Brain microvascular endothelial cell (primary cell): ENCODE measurements around the gene USP14.

Experiments used
- DNase-seq: peaks from one replicate; pipeline ENCODE4 v3.0.0-alpha.2; 2020
- H3K27ac ChIP-seq: fragments of 250-450 bp; sonication (Bioruptor Pico); 2 replicates; pipeline ENCODE4 v1.5.1; 2020; ENCODE audit warnings: mild to moderate bottlenecking, moderate library complexity
- H3K27me3 ChIP-seq: fragments of 250-450 bp; sonication (Bioruptor Pico); replicated peaks from 2 replicates; pipeline ENCODE4 v1.5.1; 2020; ENCODE audit warnings: mild to moderate bottlenecking
- H3K36me3 ChIP-seq: fragments of 250-450 bp; sonication (Bioruptor Pico); replicated peaks from 2 replicates; pipeline ENCODE4 v1.5.1; 2020; ENCODE audit warnings: mild to moderate bottlenecking
- H3K4me3 ChIP-seq: 2 replicates; pipeline ENCODE4 v1.5.1; 2011; ENCODE audit warnings: low read depth, mild to moderate bottlenecking, control low read depth, low read length, moderate library complexity
- CTCF ChIP-seq: IDR thresholded peaks from 2 replicates; pipeline ENCODE4 v1.5.1; 2011; ENCODE audit warnings: low read depth, mild to moderate bottlenecking, moderate library complexity, low read length, control low read depth, inconsistent platforms; ENCODE audit errors: missing control alignments
- in situ Hi-C: cut with HindIII; loops from 2 replicates; pipeline ENCODE4 v1.10.0; 2017; ENCODE audit warnings: low sequenced_read_pairs, low pct_ligation_motif_present

USP14 gene

GRCh38 chr18:154151-154550 is 4.2 kb upstream of the USP14 start:
- in situ Hi-C loops, result no loop called here
- no peak overlapping the region for H3K4me3 ChIP-seq
- DNase-seq, result peak; percentile 34
- H3K36me3 ChIP-seq, result peaks cover 2% of the 10 kb centered on the region
- no peaks in the 10 kb centered on the region for H3K27me3 ChIP-seq
- no peak for TF ChIP-seq CTCF
- no peak overlapping the region for H3K27ac ChIP-seq

GRCh38 chr18:155688-156087 is 2.7 kb upstream of the USP14 start:
- DNase-seq, result no peak
- TF ChIP-seq CTCF, result no peak
- no peaks in the 10 kb centered on the region for H3K27me3 ChIP-seq
- peaks cover 2% of the 10 kb centered on the region for H3K36me3 ChIP-seq
- no peak overlapping the region for H3K4me3 ChIP-seq
- in situ Hi-C loops, result no loop called here
- no peak overlapping the region for H3K27ac ChIP-seq

GRCh38 chr18:156514-157230 is 1.7 kb upstream of the USP14 start:
- in situ Hi-C loops, result no loop called here
- H3K27me3 ChIP-seq, result no peaks in the 10 kb centered on the region
- H3K4me3 ChIP-seq, result no peak overlapping the region
- DNase-seq, result no peak
- H3K27ac ChIP-seq, result no peak overlapping the region
- peaks cover 2% of the 10 kb centered on the region for H3K36me3 ChIP-seq
- TF ChIP-seq CTCF, result no peak

GRCh38 chr18:159037-159652 is 788 bp downstream of the USP14 start:
- no peak for TF ChIP-seq CTCF
- Histone ChIP-seq H3K36me3 (peaks cover 10% of the 10 kb centered on the region), H3K4me3 (peak overlapping the region; percentile 93), H3K27me3 (no peaks in the 10 kb centered on the region), H3K27ac (peak overlapping the region; percentile 80)
- DNase-seq, result no peak
- in situ Hi-C loops, result no loop called here

GRCh38 chr18:159933-160332 is 1.6 kb downstream of the USP14 start:
- Histone ChIP-seq H3K4me3 (peak overlapping the region; percentile 93), H3K36me3 (peaks cover 10% of the 10 kb centered on the region), H3K27ac (no peak overlapping the region), H3K27me3 (no peaks in the 10 kb centered on the region)
- in situ Hi-C loops, result no loop called here
- no peak for TF ChIP-seq CTCF
- no peak for DNase-seq
